Activated CD8-positive, alpha-beta memory T cell treated with anti-CD3 and anti-CD28 coated beads, Interleukin-2, amount 50 U/mL, for 1 hour (primary cell): ENCODE measurements around the gene EDAR.

Source experiments
- DNase-seq: peaks from one replicate; pipeline ENCODE4 v3.0.0-alpha.2; 2020; ENCODE audit errors: extremely low read depth

EDAR gene

GRCh38 chr2:108923736-108924579 lies 65.1 kb downstream of the EDAR start:
- no peak for DNase-seq

GRCh38 chr2:108923019-108923700 lies 65.9 kb downstream of the EDAR start:
- DNase-seq = no peak

DNA sequence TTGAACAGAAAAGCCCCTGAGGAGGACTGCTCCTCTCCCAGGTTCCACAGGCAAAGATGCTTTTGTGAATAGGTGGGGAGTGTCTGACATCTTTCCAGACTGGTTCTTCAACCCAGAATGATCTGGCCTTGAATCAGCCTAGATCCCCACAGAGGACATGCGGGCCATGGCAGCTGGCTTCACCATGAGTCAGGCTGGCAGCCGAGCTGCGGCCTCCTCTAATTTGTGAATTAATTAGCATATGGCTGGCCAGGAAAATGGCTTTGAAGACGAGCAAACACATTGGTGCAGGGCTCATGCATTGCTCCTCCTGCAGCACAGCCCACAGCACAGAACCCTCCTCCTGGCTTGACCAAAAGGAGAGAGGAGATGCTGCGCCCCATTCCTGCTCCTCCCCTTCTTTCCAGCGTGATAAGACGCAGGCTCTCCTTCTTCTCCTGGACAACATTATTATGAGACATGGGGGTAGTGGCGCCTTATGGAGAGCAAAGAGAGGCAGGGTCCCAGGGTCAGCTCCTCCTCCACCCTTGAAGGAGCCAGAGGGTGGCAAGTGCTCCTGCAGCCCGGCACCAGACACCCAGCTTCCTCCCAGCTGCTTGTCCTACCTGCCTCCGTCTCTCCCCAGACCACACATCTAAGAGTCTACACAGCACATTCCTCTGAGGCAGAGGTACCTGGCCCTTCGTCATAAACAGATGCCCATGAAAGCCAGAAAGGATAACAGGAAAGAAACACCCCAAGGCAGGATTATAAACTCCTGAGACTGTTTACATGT lies 66.7 kb downstream of the EDAR start:
- no peak for DNase-seq

DNA sequence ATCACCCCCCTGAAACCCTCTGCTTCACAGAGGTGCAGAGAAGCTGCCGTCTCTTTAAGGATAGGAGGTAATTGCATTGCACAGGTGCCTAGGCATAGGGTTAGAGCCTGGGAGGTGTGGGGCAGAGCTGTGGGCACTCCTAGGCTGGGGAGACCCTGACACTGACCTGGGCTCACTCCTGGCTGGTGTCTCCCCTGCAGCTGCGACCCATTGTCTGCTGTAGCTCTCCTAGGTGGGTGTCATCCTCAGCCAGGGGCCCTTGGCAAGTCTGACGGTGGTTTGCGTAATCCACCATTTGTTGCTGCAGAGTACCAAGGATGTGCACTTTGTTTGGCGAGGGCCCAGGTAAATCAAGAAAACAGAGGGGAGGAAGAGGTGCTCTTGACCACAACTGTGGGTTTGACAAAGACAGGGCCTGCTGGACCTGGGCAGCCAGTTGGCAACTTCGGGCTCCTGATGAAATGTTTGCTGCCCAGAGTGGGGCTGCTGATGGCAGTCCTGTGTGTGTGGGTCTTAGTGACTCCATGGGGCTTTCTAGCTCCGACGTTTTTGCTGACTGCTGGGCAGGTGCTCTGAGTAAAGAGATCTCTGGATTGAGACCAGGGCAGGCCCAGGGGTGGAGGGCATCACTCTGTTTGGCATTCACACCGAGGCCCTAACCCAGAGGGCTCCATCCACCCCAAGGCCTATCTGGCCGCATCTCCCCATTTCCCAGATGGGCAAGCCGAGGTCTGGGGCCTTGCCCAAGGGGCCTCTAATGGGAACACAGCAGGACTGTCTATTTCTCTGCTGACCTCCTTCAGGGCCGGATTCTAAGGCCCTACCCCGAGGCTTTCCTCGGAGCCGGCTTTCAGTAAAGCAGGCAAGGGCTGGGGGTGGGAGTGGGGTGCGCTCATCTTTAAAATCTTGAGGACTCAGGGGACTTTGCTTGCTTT lies 67.7 kb downstream of the EDAR start:
- no peak for DNase-seq

GRCh38 chr2:108920686-108921085 lies 68.3 kb downstream of the EDAR start:
- DNase-seq = no peak

DNA sequence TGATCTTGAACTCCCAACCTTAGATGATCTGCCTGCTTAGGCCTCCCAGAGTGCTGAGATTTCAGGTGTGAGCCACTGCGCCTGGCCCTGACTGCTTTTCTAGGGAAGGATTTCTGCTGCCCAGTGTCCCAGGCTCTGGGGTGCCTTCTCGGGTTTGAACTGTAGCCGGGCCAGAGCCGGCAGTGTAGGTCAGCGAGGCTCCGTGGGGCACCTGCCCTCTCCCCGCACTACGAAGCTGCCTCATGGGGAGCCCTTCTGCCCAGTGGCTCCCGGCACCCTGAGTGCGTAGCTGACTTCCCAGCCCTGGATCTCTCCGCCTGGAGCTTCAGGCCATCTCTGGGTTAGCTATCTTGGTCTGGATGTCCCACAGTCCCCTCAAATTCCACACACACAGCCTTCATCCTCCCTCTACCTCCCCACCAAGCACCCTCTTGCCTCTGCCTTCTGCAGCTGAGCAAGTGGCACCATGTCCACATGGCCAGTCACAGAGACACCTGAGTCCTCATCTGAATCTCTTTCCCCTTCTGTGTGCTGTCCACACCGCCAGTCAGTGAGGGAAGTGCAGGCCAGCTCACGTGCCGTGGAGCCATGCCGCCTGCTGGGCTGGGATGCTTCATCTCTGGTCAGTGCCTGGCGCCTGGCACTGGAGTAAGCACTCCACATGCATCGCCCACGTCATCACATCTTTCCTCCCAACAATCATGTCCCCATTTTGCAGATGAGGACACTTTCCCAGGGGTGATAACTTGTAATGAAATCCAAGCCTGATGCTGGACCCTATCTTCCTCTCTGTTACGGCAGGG lies 69.2 kb downstream of the EDAR start:
- DNase-seq = no peak

DNA sequence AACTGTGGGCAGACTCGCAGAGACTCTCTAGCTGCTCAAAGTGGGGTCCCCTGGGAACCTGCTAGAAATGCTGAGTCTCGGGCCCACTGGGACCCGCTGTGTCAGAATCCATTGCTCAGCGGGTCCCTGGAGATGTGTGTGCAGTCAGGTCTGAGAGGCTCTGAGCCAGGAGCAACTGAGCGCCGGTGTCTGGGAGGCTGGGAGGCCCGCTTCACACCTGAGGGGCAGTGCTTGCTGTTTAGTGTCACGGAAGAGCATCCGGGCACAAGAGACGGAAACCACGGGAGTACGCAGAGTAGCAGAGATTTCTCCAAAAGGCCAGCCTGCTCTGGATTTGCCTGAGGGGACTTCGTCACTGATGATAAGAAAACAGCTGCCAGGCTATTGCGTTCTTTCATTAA lies 70.1 kb downstream of the EDAR start:
- no peak for DNase-seq

DNA sequence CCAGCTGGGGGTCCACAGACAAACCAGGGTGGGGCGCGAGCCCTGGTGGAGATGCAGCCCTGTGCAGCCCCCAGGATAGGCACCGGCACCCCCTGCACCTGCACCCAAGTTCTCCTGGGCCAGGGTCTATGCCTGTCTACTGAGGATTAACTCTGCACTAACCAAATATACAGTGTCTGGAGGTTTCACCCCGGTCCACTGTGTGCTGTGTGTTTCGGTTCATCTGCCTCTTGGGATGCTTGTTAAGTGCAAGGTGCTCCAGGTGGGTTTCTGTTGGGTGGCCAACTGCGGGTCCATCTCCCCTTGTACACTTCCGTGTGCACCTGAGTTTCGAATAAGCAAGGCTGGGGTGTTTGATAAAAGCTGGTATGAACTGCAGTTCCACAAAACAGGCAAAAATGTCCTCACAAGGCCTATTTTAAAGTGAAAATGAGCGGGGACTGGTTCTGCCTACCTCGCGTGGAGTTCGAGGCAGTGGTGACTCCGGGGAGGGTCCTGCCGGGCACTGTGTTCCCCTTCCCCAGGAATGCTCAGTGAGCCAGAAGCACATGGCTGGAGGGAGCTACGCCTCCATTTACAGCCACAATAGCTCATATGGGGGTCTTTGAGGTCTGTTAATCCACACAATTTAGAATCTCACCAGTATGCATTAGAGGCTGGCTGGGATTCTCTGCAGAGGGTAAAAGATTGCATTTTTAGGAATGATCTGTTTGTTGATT lies 70.7 kb downstream of the EDAR start:
- no peak for DNase-seq

- no peak for DNase-seq
These were observed 71.5 kb downstream of the EDAR start for GRCh38 chr2:108917526-108917925.

DNA sequence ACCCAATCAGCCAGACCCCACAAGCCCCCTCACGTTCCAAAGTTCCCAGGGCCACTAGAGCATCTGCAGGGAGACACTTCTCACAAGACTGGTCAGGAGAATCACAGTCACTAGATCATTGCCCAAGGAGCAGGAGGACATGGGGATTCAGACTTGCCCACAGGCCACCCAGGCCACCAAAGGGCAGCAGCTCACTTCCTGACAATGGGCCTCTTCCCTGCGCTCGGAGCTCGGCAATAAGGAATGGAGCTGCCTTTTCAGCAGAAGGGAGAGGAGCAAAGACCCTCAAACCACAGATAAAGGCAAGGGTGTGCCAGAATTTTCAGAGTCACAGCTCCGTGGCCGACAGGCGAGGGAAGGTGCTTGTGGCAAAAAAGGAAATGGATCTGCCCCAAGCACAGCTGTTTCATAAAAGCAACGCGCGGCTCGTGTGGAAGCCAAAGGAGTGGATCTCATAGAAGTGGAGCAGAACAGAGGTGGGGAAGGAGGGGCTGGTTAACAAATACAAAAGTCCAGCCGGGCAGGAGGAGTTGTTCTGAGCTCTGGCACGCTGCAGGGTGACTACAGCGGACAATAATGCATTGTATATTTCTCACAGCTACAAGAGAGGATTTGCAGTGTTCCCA lies 72.1 kb downstream of the EDAR start:
- no peak for DNase-seq

GRCh38 chr2:108916122-108916795 lies 72.8 kb downstream of the EDAR start:
- DNase-seq = no peak

DNA sequence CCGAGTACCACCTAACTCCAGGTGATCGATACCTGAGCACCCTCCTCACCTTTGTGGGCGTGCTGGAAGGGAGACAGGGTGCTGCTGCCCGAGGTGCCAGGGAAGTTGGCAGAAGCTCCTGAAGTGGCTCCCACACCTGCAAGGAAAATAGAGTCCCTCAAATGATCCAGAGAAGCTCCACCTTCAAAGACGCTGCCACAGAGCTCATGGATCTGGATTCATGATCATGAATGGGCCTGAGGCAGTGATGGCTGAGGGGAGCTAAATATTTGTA lies 76.5 kb downstream of the EDAR start:
- DNase-seq = no peak

- DNase-seq = no peak
These were observed 77.0 kb downstream of the EDAR start for GRCh38 chr2:108911807-108912628.

DNA sequence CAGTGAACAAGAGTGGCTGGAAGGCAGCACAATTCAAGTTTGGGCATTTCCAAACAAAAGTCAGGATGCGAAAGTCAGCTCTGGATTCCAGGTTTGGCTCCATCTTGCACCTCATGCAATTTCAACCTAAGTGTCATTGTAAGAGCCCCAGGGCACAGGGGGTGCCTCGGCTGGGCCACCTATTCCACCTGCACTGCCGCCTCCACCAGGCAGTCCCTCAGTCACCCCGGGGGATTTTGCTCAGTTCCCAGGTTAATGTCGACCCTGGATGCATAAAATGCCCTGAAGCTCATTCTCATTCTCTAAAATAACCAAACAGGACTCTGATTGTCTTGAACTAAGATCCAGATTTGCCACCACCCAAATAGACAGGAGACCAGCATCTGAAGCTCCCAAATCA lies 77.6 kb downstream of the EDAR start:
- no peak for DNase-seq

- DNase-seq = no peak
These were observed 78.3 kb downstream of the EDAR start for GRCh38 chr2:108910541-108911396.

- no peak for DNase-seq
These were observed 79.0 kb downstream of the EDAR start for GRCh38 chr2:108910011-108910431.

DNA sequence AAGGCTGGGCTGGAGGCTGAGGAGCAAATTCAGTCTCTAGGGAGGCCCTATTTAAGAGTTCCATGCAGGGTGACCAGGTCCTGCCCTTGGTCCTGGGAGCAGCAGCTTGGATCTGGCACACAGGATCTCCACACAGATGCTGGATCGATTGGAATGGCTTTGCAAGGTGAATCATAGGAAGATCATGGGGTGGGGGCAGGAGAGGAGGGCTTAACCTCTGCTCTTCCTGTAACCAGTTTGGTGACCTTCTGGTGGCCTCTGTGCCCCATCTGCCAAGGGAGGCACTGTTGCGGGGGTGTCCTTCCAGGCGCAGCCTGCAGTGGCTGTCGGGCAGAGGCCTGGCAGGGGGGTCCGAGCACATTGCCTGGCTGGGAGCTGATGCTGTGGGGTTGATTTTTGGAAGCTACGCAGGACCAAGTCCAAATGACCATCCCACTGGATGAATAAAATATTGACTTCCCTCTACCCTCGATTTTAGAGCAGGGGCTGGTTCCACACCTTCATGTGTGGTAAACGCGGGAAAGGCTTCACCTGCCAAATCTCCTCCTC lies 79.7 kb downstream of the EDAR start:
- no peak for DNase-seq
